HG03060 (cell line): ENCODE results near the gene PHF21A.

Experiments used
- ATAC-seq: cut with Tn5 transposase; IDR thresholded peaks from one replicate; pipeline ENCODE4 v1.9.1; 2021; ENCODE audit warnings: low read depth, moderate number of reproducible peaks; ENCODE audit not compliant: unreplicated experiment

The PHF21A gene

DNA sequence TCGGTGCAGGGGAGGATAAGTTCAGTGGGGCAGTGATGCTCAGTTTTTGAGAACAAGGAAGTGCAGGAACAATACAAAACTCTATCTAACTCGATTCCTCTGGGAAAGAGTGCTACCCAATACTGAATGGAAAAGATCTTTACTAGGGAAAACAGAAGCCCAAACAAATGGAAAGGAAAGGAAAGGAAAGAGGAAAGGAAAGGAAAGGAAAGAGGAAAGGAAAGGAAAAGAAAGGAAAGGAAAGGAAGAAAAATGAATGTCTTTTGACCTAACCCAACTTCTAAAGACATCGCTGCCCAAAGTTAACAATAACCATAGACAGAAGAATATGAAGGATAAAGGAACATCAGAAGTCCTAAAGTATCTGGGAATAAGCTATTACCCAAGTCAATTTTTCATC lies 41.6 kb downstream of the PHF21A start:
- no peak for ATAC-seq

DNA sequence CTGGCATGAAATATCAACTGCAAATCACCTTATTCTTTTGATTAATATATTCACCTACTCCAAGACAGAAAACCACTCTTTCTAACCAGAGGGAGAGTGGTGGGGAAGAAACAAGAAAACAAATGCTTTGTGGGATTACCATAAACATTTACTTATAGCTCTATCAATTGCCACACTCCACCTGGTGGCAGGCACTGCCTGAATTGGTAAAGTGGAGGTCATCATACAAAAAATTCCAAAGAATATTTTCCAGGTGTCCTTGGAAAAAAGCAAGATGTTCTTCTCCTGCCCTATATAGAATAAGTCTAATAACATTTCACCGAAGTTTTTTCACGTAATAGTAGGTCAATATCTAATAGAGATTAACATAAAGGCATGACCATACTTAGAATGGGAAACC lies 45.3 kb downstream of the PHF21A start:
- ATAC-seq = no peak

DNA sequence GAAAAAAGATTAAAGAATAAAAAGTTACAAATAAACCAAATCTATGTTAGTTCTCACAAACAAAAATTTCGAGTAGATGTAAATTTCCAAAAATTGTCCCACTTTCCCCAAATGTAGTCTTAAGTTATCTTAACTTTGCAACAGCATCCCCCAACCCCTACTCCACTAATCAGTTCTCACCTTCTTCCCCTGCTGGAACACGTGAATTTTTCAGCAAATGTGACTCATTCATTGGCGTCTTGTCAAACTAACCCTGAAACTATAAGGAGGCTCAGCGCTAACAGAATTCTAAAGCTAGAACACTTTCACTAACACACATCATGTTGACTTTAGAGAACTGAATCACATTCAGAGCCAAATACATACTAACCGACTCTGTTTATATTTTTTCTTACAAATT lies 46.1 kb downstream of the PHF21A start:
- ATAC-seq = no peak

DNA sequence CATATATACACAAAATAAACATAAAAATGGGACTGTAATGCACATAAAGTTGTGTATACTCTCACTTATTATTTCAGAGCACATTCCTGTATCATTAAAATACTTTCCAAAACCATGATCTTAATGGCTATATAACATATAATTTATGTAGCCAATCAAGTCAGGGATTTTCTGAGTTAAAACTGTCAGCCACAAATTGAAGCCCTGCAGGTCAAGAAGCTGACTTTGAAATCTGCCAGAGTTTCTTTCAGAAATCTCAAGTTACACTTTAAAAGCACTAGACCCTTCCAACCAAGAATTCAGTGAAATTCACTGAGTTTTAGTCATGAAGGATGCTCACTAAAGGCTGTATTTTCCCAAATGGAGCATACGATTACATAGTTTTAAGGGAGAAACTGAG lies 47.6 kb downstream of the PHF21A start:
- ATAC-seq = no peak

DNA sequence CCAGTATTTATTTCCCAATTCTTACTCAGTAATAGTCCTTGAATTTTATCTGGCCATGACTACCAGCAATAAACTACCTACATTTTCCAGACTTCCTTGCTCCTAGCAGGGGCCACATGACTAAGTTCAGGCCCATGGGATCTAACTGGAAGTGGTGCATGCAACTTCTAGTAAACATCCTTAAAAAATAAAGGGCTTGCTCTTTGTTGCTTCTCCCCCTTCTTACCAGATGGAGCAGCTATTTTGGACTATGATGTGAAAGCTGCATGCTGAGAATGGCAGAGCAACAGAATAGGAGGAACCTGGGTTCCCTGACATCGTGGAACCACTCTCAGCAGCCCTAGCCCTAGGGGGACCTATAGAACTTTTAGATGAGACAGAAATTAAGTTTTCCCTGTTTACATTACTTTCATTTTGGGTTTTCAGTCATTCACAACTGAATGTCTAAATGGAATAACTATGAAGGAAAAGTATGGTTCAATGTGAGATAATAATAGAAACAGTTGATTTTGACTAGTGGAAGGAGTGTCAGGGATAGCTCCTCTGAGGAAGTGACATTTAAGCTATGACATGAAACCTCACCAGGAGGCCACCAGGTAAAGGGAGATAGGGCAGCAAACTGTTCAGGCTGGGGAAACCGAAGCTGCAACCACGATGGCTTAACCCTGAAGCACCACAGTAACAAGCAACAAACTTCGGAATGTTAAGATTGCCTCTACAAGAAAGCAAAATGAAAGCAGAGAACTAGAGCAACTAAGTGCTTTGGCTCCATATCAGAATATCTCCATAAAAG lies 48.9 kb downstream of the PHF21A start:
- no peak for ATAC-seq

DNA sequence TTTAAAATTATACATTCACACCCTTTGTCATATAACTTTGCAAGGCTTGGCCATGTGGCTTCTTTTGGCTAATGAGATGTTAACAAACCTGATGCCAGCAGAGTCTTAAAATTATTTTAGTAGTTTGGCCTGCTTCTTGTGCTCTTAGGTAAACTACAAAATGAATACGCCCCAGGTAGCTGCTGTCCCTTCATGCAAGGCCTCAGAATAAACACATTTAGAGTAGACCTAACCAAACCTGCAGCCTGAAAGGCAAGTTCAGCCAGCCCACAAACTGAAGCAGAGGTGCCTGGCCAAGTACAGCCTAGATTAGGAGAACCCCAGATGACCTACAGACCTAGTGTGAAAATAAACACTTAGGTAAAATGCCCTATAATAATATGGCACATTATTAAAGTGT lies 50.2 kb downstream of the PHF21A start:
- no peak for ATAC-seq

DNA sequence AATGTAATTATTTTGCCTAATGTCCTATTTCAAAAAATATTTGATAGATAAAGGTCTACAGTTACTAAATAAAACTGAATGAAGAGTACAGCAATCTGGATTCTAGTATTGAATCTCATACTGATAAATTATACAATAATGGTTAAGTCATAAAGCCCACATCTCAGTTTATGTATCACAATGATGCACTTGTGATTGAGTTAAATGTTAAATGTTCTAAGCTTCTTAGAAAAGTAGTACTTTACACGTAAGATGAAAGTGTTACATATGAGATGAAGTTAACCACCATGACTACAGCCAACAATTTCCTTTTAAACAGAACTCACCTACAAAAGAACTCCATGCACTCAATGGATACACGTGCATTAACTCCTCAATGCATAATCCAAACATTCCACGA lies 51.7 kb downstream of the PHF21A start:
- no peak for ATAC-seq

DNA sequence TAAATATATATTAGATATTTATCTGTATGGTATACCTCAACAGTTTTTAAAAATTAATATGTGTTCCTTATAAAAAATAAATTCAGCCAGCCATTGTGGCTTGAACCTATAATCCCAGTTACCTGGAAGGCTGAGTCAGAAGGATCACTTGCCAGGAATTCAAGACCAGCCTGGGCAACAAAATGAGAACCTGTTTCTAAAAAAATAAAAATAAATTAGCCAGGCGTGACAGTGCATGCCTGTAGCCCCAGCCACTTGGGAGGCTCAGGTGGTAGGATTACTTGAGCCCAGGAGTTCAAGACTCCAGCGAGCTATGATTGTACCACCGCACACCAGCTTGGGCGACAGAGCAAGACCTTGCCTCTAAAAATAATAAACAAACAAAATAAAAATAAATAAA lies 54.9 kb downstream of the PHF21A start:
- ATAC-seq = no peak

DNA sequence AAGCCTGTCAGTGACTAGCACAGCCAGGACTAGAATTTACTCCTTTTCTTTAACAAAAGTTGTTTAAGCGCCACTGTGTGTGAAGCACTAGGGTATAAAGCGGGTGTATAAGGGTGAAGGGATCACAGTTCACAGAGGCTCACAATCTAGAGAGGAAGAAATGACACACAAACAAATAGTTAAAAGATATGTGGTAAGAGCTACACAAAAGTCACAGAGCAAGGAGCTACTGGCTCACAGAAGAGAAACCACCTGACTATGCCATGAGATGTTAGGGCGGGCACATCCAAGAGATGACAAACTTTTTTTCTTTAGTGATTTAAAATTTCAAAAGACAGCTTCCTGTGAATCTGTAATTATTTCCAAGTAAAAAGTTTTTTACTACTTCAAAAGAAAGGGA lies 55.6 kb downstream of the PHF21A start:
- ATAC-seq = no peak

DNA sequence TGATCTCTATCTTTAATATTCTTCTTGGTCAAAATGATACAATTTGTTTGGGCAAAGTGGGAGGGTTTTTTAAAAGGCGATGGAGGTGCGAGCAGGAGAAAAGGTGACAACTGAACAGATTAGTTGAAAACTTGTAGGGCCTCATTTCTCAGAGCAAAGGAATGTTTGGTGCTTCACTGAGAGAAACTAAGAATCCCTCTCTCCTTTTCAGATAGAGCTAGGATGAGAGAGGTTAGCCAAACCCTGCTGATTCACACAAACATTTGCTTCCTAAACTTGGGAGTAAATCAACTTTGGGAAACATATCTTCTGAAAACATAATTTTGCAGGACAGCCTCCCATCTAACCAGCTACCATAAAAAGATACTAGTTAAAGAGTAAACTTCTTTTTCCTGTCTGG lies 57.0 kb downstream of the PHF21A start:
- no peak for ATAC-seq

DNA sequence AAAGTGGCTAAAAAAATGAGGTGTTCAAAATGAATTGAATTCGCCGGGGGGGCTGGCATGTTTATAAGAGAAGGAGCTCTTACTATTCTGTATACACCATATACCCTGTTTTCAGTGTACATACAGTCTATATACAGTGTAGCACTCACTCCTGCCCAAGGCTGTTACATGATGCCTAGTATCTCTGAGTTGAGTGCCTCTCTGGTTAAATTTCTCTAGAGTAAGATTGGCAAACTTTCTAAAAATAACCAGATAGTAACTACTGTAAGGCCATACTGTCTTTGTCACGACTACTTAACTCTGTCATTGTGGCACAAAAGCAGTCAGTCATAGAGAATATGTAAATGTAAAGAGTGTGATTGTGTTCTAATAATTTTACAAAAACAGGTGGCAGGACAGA lies 58.1 kb downstream of the PHF21A start:
- ATAC-seq = no peak

DNA sequence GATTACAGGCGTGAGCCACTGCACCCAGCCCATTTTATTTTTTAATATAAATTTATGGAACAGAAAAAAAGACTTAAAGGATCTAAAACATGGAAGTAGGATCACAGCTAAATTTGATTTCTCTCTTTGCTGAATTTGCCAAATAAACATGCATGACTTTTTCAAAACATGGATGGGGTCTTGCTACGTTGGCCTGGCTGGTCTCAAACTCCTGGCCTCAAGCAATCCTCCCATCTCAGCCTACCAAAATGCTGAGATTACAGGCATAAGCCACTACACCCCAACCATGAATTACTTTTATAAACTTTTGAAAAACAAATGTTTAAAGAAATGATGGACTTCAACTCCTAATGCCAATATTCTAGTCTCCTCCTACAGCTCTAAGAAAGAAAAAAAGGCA lies 61.2 kb downstream of the PHF21A start:
- no peak for ATAC-seq

DNA sequence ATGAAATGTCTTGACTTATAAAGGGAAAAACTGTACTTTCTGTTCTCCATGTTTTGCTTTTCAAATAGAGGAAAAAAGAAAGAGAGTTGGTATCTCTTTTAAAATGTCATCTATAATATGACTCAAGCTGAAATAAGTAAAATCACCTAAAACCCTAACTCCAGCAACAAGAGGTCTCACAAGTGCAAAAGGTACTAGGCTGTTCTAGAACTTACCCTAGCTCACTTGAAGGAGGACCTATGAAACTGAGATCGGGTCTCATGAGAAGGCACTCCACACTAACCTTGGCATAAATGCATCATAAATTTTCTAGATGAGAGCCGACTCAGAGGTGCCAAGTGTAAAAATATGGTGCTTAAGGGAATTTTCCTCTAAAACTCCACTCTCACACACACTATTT lies 63.8 kb downstream of the PHF21A start:
- ATAC-seq = no peak

DNA sequence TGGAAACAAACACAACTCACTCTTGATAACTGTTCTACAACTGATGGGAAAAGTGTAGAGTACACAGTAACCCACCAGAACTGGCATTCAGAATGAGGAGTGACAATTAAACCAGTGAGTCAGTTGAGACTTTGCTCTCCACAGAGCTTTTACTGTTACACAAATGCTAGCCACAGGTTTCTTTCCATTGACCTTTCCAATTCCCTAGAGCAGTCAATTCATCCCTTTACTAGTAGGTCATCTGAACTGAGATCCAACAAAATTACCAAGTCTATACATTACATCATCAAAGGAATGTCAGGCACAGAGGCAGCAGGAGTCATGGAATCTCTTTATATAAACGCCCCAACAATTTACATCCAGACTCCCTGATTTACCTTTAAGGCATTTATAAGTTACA lies 65.9 kb downstream of the PHF21A start:
- no peak for ATAC-seq

DNA sequence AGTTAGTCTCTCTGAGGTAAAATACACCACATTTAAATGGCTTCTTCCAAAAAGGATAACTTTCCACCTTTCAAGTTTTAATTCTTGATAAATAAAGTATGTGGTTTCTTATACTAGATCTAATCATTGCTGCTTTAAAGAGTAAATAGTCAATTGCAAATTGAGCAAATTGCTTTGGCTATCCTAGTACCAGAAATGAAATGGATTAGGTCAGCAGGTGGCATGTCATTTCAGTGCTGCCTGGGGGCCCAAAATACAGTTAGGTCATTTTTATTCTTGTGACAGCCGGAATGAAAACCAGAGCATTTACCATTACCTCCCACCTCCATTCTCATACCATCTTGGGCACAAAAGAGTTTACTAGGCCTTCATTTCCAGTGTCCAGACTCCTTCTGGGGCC lies 70.2 kb downstream of the PHF21A start:
- no peak for ATAC-seq

DNA sequence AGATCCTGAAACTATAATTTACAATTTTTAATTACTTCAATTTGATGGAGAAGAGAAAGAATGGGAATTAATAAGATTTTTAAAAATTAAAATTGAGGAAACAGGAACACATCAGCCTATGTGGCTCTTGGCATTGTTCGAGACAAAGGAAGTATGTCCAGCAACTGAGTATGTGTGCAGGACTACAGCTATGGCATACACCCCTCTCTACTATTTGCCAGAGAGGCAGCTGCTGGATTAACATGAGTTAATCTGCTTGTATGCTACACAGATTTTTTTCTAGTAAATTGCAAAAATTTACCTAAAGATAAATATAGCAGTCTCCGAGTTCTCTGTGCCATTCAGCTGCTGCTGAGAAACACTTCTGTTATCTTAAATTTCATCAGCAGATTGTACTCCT lies 70.6 kb downstream of the PHF21A start:
- ATAC-seq = no peak

DNA sequence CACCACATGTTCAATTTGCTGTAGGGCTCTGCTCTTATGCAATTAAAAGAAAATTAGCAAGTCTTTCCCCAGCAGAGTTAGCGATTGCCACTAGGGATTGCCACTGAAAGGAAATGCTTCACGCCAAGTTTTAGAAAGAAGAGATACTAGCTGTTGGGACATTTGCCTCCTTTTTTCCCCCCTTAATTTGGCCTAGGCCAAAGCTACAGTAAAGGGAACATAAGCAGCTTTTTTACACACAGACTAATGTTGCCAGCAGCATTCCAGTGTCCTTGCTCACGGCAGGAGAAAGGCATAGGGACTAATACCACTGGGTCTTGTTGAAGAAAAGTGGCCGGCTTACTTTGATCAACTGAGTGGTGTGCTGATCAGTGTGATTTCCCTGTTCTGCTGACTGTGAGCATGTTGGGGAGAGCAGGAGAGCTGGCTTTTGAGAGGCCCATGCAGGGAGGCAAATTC lies 71.2 kb downstream of the PHF21A start:
- no peak for ATAC-seq

DNA sequence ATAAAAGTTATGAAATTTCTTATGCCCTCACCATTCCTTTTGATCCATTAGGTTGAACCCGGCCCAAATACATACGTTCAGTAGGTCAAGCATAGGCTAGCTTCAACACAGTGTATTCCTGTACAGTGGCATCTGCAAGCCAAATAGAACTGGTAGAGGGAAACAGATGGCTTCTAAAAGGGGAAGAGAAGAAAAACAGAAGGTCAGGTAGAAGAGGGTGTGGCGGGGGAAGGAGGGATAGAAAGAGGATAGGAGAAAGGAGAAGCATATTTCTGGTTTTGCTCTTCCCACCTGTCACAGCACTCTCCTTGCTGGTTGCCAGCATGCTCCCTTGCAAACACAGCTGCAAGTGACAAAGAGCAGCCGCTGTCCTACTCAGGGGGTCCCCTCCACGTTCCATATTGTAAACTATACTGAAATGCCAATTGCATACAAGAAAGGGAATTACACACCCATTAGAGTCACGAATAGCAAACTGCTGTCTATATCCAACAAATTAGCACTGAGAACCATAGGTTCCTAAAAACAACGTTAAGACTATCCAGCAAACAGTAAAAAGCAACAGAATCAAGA lies 71.8 kb downstream of the PHF21A start:
- ATAC-seq = no peak

DNA sequence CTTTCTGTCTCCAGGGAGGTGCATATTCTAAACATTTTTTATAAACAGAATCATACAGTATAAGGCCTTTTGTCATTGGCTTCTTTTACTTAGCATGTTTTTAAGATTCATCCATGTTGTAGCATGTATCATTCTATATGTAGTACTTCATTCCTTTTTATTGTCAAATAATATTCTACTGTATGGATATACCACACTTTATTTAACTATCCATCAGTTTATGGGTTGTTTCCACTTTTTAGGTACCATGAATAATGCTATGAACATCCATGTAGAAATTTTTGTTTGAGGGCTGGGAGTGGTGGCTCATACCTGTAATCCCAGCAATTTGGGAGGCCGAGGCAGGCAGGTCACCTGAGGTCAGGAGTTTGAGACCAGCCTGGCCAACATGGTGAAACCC lies 73.1 kb downstream of the PHF21A start:
- ATAC-seq = no peak

DNA sequence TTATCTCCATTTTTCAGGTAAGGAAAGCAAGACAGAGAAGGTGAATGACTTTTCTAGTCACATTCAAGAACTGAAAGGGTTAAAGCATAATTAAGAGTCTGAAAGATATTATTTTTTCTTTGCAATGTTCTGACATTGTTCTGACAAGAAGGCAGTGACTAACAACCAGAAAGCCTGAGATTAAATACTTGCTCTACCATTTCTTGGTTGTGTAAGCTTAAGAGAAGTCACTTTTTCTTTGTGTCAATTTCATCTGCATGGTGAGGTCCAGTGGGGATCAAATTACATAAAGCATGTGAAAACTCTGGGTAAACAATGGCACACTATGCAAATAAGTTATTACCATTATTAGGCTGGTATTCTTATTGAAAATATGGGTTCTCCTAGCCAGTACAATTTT lies 73.7 kb downstream of the PHF21A start:
- ATAC-seq = no peak

DNA sequence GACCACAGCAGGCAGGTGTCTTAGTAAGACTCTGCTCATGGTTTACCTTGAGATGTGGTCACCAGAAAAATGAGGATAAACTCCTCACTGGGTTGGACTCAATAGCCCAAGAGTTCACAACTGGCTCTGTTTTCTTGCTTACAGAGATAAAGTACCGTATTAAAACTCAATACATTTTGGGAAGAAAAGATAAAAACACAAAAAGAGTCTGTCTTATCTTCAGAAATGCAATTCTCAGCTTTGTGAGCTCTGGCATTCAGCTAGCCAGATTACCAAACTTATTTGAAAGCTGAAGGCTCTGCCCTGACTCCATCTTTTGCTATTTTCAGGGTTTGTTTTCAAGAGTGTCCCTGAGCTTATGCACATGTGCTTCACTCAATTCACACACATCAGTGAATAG lies 75.4 kb downstream of the PHF21A start:
- ATAC-seq = no peak

DNA sequence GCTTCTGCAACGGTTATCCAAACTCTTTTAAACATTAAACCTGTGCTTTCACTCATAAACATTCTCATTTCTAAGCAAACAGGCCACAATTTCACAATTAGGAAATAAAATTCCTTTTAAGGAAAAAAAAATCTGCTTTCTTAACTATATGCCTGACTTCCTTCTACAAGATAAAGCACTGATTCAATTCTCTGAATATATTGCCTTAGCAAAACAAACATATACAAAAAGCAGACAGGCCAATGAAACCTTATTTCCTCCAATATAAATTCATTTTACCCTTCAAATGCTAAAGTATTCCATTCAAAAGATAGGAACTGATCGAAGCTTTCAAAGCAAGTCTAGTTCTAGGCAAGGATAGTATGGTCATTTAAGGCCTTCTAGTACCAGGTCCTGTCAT lies 76.7 kb downstream of the PHF21A start:
- ATAC-seq = no peak

DNA sequence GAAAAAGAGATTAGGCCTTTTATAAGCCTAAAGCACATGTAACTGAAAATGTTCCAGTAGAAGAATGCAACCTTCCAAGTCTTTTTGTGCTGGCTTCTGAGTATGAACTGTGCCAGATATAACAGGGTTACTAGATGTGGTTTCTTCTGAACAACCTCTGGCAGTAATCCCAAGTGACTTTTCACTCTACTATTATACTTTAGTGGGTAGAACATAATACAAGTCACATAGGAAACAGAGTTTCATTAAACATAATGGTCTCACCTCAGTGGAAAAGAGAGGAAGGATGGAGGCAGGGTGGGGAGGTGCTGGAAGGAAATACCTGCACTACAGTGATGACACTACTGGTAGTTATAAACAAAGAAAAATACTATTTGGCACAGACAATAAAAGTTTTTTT lies 81.3 kb downstream of the PHF21A start:
- ATAC-seq = no peak
